HepG2 (cell line): ENCODE data around the gene MTHFD2. TPM values are rescaled to one million over a fixed set of nuclear protein-coding genes. Genes with fewer than 3 reads are reported as not detected.

Experiments used
- ATAC-seq: fragments of 200-7000 bp; cut with Tn5 transposase; 3 replicates; pipeline ENCODE4 v1.9.1; 2020; ENCODE audit warnings: mild to moderate bottlenecking, moderate library complexity
- BruUV-seq: library from RNA; stranded (reverse); fragments of 400-500 nt; replicated peaks from 2 replicates; lab custom pipeline; 2021; lab: Mats Ljungman, UMichigan
- CTCF ChIA-PET: fragments of 300-600 bp; formaldehyde crosslinking; extraction: SDS; loops from one replicate; lab custom pipeline; 2021; ENCODE audit warnings: low total read pairs, inconsistent platforms, low intra/inter-chr PET ratio; lab: Yijun Ruan, JAX
- POLR2A ChIA-PET: fragments of 350-600 bp; sonication (Branson Sonifier 250); formaldehyde crosslinking; loops from one replicate; lab custom pipeline; 2020; ENCODE audit warnings: antibody characterized with exemption, inconsistent platforms; lab: Yijun Ruan, JAX
- DNase-seq: peaks from one replicate; pipeline ENCODE4 v3.0.0-alpha.2; 2015; ENCODE audit warnings: low spot score
- FAIRE-seq: peaks from 3 replicates; lab custom pipeline; 2011; peaks lifted over from hg19 to GRCh38; lab: Jason Lieb, UNC
- H2AFZ ChIP-seq: one replicate; pipeline ENCODE4 v1.6.1; 2011; ENCODE audit warnings: low read length, inconsistent platforms
- H3K27ac ChIP-seq: fragments of 300-600 bp; 3 replicates; pipeline ENCODE4 v1.8.0; 2011; ENCODE audit warnings: mixed run types, mild to moderate bottlenecking, mixed read lengths, low read length, inconsistent platforms; ENCODE audit not compliant: insufficient read depth; ENCODE audit errors: extremely low read length
- H3K27me3 ChIP-seq, 2 experiments: fragments of 200-600 bp in 1 of 2; 2 replicates in 1 of 2; 3 replicates in 1 of 2; pipeline versions ENCODE4 v1.6.0 to v1.8.0; 2011; ENCODE audit warnings: low read length in 2 of 2, mild to moderate bottlenecking in 2 of 2, moderate library complexity in 2 of 2, inconsistent platforms in 1 of 2; ENCODE audit not compliant: insufficient read depth in 2 of 2, control insufficient read depth in 1 of 2
- H3K36me3 ChIP-seq, 2 experiments: fragments of 200-600 bp in 1 of 2; replicated peaks in 1 of 2; 2 replicates in 1 of 2; 3 replicates in 1 of 2; pipeline versions ENCODE4 v1.5.1 to v1.8.0; 2011; ENCODE audit warnings: low read length in 2 of 2, inconsistent platforms in 1 of 2; ENCODE audit not compliant: insufficient read depth in 2 of 2, control insufficient read depth in 1 of 2
- H3K4me1 ChIP-seq: 2 replicates; pipeline ENCODE4 v1.5.1; 2012; ENCODE audit warnings: low read length, inconsistent platforms; ENCODE audit not compliant: insufficient read depth
- H3K4me2 ChIP-seq: 2 replicates; pipeline ENCODE4 v1.6.0; 2011; ENCODE audit warnings: low read depth, low read length, inconsistent platforms
- H3K4me3 ChIP-seq, 3 experiments: fragments of 200-600 bp in 1 of 3; sonication (generic), shearing (Covaris generic) in 1 of 3; replicated peaks in 1 of 3; 2 replicates each; pipeline ENCODE4 v1.5.1; 2011 to 2016; ENCODE audit warnings: low read length in 3 of 3, inconsistent platforms in 2 of 3, low read depth in 2 of 3, mild to moderate bottlenecking in 2 of 3, control low read depth in 1 of 3, mixed read lengths in 1 of 3; ENCODE audit not compliant: insufficient read depth in 1 of 3
- H3K79me2 ChIP-seq: one replicate; pipeline ENCODE4 v1.6.1; 2011; ENCODE audit warnings: low read length, inconsistent platforms; ENCODE audit not compliant: insufficient read depth
- H3K9ac ChIP-seq: 2 replicates; pipeline ENCODE4 v1.6.0; 2011; ENCODE audit warnings: mild to moderate bottlenecking, low read depth, low read length, inconsistent platforms; ENCODE audit not compliant: insufficient read depth
- H3K9me3 ChIP-seq: 2 replicates; pipeline ENCODE4 v1.5.1; 2012; ENCODE audit warnings: mild to moderate bottlenecking, low read length
- H4K20me1 ChIP-seq: 2 replicates; pipeline ENCODE4 v1.6.0; 2011; ENCODE audit warnings: inconsistent platforms, mild to moderate bottlenecking, low read length, moderate library complexity; ENCODE audit not compliant: insufficient read depth
- ARHGAP35 ChIP-seq: sonication (generic); formaldehyde crosslinking; IDR thresholded peaks from 2 replicates; pipeline ENCODE4 v1.9.0; 2022; ENCODE audit warnings: mild to moderate bottlenecking, inconsistent platforms, moderate library complexity, missing genetic modification reagents, borderline replicate concordance
- CBX5 ChIP-seq: sonication (generic); formaldehyde crosslinking; IDR thresholded peaks from 2 replicates; pipeline ENCODE4 v1.4.0; 2020; ENCODE audit warnings: missing genetic modification reagents, borderline replicate concordance
- EP300 ChIP-seq, 3 experiments: sonication (generic) in 1 of 3; formaldehyde crosslinking in 1 of 3; IDR thresholded peaks; 2 replicates each; pipeline versions ENCODE4 v1.5.1 to v1.6.1; 2011 to 2020; ENCODE audit warnings: low read depth in 2 of 3, low read length in 2 of 3, borderline replicate concordance in 1 of 3, improper control_type of control experiment in 1 of 3, mild to moderate bottlenecking in 1 of 3, missing genetic modification reagents in 1 of 3, moderate library complexity in 1 of 3
- HBP1 ChIP-seq: IDR thresholded peaks from 2 replicates; pipeline ENCODE4 v1.6.1; 2016; ENCODE audit warnings: low read depth, control low read depth
- HMGA1 ChIP-seq: sonication (generic); formaldehyde crosslinking; conservative IDR thresholded peaks from 2 replicates; pipeline ENCODE4 v1.4.0; 2020; ENCODE audit warnings: missing genetic modification reagents
- HMGXB4 ChIP-seq, 2 experiments: sonication (generic) in 1 of 2; formaldehyde crosslinking in 1 of 2; IDR thresholded peaks; 2 replicates each; pipeline versions ENCODE4 v1.4.0 to v1.6.1; 2018 to 2020; ENCODE audit warnings: missing genetic modification reagents in 2 of 2, borderline replicate concordance in 1 of 2, low read depth in 1 of 2, mild to moderate bottlenecking in 1 of 2, missing biosample characterization in 1 of 2
- USF2 ChIP-seq, 2 experiments: sonication (generic) in 1 of 2; formaldehyde crosslinking in 1 of 2; IDR thresholded peaks; 2 replicates each; pipeline versions ENCODE4 v1.5.1 to v1.6.1; 2011 to 2020; ENCODE audit warnings: borderline replicate concordance in 1 of 2, low read depth in 1 of 2, low read length in 1 of 2, mild to moderate bottlenecking in 1 of 2, missing genetic modification reagents in 1 of 2, moderate library complexity in 1 of 2
- ZC3H4 ChIP-seq: sonication (generic); formaldehyde crosslinking; IDR thresholded peaks from 2 replicates; pipeline ENCODE4 v1.4.0; 2020; ENCODE audit warnings: missing genetic modification reagents, borderline replicate concordance
- ZNF121 ChIP-seq: sonication (generic); formaldehyde crosslinking; IDR thresholded peaks from 2 replicates; pipeline ENCODE4 v1.5.0; 2020; ENCODE audit warnings: mild to moderate bottlenecking, missing genetic modification reagents
- ZNF704 ChIP-seq: sonication (generic); formaldehyde crosslinking; IDR thresholded peaks from 2 replicates; pipeline ENCODE4 v1.8.1; 2023; ENCODE audit warnings: mild to moderate bottlenecking, inconsistent platforms, moderate library complexity, missing genetic modification reagents, borderline replicate concordance
- WGBS: methylation state at CpG from one replicate; pipeline ENCODE4 v1.1.6; 2017; ENCODE audit warnings: low lambda C conversion rate; 5-methylcytosine and 5-hydroxymethylcytosine counted together
- in situ Hi-C: cut with HindIII; loops from 2 replicates; pipeline ENCODE4 v1.10.0; 2017; ENCODE audit warnings: low pct_unique_long_range_greater_than_20kb; ENCODE audit not compliant: extremely low pct_ligation_motif_present
- intact Hi-C: fragments of 100-400 bp; cut with micrococcal nuclease; formaldehyde crosslinking; loops from one replicate; pipeline ENCODE4 v1.10.0; 2022; ENCODE audit not compliant: unreplicated experiment
- polyA plus RNA-seq, 8 experiments: library from polyadenylated mRNA; depleted of rRNA in 3 of 8; stranded (reverse) in 7 of 8; unstranded in 1 of 8; fragments of >200 nt; fragmentation: Illumina TruSeq in 4 of 8; extraction: Trizol in 4 of 8; gene quantifications; 2 replicates each; pipeline versions ENCODE4 v1.2.1 to v1.2.3, GENCODE V29; 2011 to 2016; ENCODE audit warnings: low read depth in 4 of 8, missing spikeins in 1 of 8, mixed read lengths in 1 of 8; ENCODE audit not compliant: insufficient read depth in 1 of 8
- total RNA-seq, 5 experiments: library from RNA; depleted of rRNA; stranded (reverse); fragments of >200 nt; fragmentation: Illumina TruSeq; extraction: Trizol; gene quantifications; 2 replicates each; pipeline ENCODE4 v1.2.3, GENCODE V29; 2016; ENCODE audit warnings: low read depth in 1 of 5

The MTHFD2 gene
- total and polyA plus RNA-seq, 2 of the 13 experiments (the other 11 are each of a cell fraction or from before 2014, with no cell fraction given): 188 to 269 TPM

GRCh38 chr2:74183878-74184277 lies 14.5 kb upstream of the MTHFD2 start (continued):
- TF ChIP-seq ZNF121 (CRISPR knock-in tag): no peak
- no peak for TF ChIP-seq CBX5 (CRISPR knock-in tag)
- TF ChIP-seq HBP1 (CRISPR knock-in tag): no peak

GRCh38 chr2:74186038-74186437 lies 12.4 kb upstream of the MTHFD2 start:
- no peak for DNase-seq
- no TSS peak for BruUV-seq
- no peak for TF ChIP-seq ZC3H4 (CRISPR knock-in tag)
- no peak for TF ChIP-seq ARHGAP35 (CRISPR knock-in tag)
- no peak for TF ChIP-seq EP300 (IDR thresholded peaks at IDR 0.05; ENCODE audit: low read depth in 2 of 2, low read length in 2 of 2)
- no peak for TF ChIP-seq EP300 (CRISPR knock-in tag; IDR thresholded peaks at IDR 0.05; ENCODE audit: borderline replicate concordance)
- no peak for TF ChIP-seq HMGXB4 (CRISPR knock-in tag; IDR thresholded peaks at IDR 0.05; ENCODE audit: borderline replicate concordance in 1 of 2, low read depth in 1 of 2)
- no peak for TF ChIP-seq ZNF704 (CRISPR knock-in tag)
- no peak for TF ChIP-seq USF2 (IDR thresholded peaks at IDR 0.05; ENCODE audit: low read depth, low read length)
- no peak for TF ChIP-seq USF2 (CRISPR knock-in tag; IDR thresholded peaks at IDR 0.05; ENCODE audit: borderline replicate concordance)
- TF ChIP-seq HMGA1: no peak

More at GRCh38 chr2:74186038-74186437, 12.4 kb upstream of the MTHFD2 start:
- in situ Hi-C loops: no loop called here
- Histone ChIP-seq H3K9ac (no peak overlapping the region), H3K9me3 (no peaks in the 10 kb centered on the region), H2AFZ (no peak overlapping the region), H3K27ac (no peak overlapping the region), H4K20me1 (no peaks in the 10 kb centered on the region), H3K79me2 (no peaks in the 10 kb centered on the region), H3K4me2 (no peak overlapping the region), H3K4me3 (no peak overlapping the region), H3K36me3 (no peaks in the 10 kb centered on the region), H3K27me3 (no peaks in the 10 kb centered on the region), H3K4me1 (peaks cover 20% of the 10 kb centered on the region)
- 45% methylated on average over 9 of the region's 9 CpGs for WGBS
- intact Hi-C loops: no loop called here
- ATAC-seq: no peak
- POLR2A ChIA-PET: no interaction called here
- no peak for FAIRE-seq
- CTCF ChIA-PET: no interaction called here
